Activated CD8-positive, alpha-beta memory T cell treated with anti-CD3 and anti-CD28 coated beads for 36 hours (primary cell): ENCODE results near the gene EHF. TPM values are rescaled to one million over a fixed set of nuclear protein-coding genes. Genes with fewer than 3 reads are reported as not detected.
"Not testable (repeated sequence)": the region's sequence is repeated elsewhere in the genome, so short reads cannot be mapped to it uniquely, and the experiment has no call there.

Experiments used
- CTCF ChIA-PET: fragments of 350-600 bp; sonication (Branson Sonifier 250); formaldehyde crosslinking; loops from one replicate; lab custom pipeline; 2021; ENCODE audit warnings: antibody characterized with exemption; lab: Charles Lee
- POLR2A ChIA-PET: fragments of 350-600 bp; sonication (Branson Sonifier 250); formaldehyde crosslinking; loops from one replicate; lab custom pipeline; 2021; ENCODE audit warnings: antibody characterized with exemption; lab: Charles Lee
- total RNA-seq, 2 experiments: library from RNA; stranded (reverse); gene quantifications; one replicate each; pipeline ENCODE4 v1.2.3, GENCODE V29; 2021

EHF gene
- not detected for total RNA-seq

GRCh38 chr11:34620820-34621792 lies at the start of gene EHF:
EHF (plus strand) TSS chr11:34621093; CDS start chr11:34642631, 21,538 bp downstream.
- POLR2A ChIA-PET = no interaction called here
- CTCF ChIA-PET = no interaction called here

- POLR2A ChIA-PET = no interaction called here
- CTCF ChIA-PET = no interaction called here
Measured at GRCh38 chr11:34573537-34573936, 47.4 kb upstream of the EHF start.

DNA sequence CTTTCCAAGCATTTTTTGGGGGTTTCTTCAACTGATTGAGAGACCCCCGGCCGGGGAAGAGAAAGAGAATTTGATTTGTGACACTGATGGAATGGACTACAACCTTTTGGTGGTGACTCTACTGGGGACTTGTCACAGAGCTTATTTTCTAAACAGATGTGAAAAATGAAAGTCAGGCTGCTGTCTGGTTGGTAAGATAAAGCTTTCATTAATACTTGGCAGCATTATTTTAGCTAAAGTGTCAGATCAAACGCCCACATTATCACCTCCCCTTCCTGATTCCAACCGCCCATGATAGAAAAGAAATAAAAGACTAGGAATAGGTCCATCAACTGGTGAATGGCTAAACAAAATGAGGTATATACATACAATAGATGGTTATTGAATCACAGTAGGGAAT lies 45.6 kb upstream of the EHF start:
- ChIA-PET CTCF (no interaction called here), POLR2A (no interaction called here)

DNA sequence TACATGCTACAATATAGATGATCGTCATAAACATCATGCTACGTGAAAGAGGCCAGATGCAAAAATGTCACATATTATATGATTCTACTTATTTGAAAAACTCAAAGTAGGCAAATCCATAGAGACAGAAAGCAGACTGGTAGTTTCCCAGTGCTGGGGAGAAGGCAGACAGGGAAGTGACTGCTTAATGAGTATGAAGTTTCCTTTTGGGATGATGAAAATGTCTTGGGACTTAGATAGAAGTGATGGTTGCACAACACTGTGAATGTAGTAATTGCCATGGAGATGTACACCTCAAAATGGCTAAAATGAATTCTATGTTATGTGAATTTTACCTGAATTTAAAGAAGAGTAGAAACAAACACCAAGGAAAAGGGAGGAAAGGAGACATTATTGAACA lies 45.2 kb upstream of the EHF start:
- ChIA-PET CTCF (no interaction called here), POLR2A (no interaction called here)

DNA sequence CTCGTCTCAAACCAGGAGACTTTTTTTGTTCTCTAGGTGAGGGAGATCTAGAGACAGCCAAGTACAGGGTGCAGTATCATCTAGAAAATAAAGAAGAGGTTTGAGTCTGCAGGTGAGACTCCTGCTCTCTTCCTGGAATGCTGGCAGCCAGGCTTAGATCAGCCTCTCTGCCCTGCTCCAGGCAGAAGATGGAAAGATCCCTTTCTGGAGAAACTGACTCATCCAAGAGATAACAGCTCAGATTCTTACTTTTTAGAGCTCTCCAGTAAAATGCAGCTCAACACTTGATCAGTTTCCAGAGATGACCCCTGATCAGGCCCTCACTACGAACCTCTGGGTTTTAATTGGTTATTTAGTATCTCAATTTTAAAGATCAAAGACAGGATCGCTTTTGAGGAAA lies 44.6 kb upstream of the EHF start:
- ChIA-PET POLR2A (no interaction called here), CTCF (no interaction called here)

DNA sequence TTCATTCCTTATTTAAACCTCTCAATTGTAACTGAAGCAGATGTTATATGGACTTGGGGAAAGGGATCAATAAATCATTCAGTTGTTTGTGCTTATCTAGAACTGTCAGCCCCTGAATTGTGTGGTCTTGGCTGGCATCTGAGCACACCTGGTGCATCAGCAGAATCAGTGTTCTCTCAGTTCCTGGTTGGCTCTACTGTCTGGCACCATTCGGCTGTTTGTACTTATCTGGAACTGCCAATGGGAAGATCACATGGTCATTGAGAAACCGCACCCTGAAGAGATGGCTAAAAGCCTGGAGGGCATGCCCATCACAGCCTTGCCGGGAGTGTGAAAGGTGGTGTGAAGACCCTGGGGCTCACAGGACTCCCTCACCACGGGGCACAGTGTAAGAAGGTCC lies 37.1 kb upstream of the EHF start:
- ChIA-PET CTCF (no interaction called here), POLR2A (no interaction called here)

- ChIA-PET CTCF (interaction anchor here (0.9 to 1.8 kb wide), 6 partner anchors 9 to 330 kb away, joined by 3 to 6 read pairs (median 4); partner anchors contain the start of gene APIP), POLR2A (no interaction called here)
Measured at GRCh38 chr11:34585304-34585734, 35.6 kb upstream of the EHF start.

DNA sequence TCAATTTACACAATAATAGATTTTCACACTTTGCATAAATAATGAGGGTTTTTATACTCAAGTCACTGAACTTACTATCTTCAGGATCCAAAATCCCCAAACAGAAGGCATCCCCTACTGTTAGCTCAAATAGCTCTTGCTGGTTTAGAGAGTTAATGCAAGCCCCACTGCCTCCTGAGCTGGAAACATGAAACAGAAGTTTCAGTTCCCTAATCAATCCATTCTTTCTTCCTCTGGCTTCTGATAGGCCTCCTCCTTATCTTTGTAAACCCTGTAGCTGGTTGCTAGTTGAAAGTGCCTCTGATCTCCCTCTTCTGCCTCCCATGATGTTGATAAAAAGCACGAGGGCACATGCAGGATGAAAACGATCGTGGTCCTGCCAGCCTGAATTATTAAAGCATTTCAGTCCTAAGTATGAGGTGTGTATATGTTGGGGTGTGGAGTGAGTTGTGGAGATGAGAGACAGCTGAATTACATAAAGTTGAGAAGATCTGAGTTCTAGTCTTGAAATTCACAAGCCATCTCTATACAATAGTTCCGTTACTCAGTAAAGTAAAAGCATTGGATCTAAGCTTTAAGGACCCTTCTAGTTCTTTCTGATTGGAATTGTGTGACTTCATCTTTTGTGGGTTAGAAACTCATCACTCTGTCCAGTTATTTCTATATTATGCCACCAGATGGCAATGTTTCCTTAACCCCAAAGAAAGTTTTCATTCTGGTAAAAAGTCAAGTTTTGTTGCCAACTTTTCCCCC lies 35.0 kb upstream of the EHF start:
- ChIA-PET CTCF (interaction anchor here (0.9 to 1.9 kb wide), 9 partner anchors 8 to 807 kb away, joined by 3 to 9 read pairs (median 4); partner anchors contain the start of gene APIP), POLR2A (no interaction called here)

DNA sequence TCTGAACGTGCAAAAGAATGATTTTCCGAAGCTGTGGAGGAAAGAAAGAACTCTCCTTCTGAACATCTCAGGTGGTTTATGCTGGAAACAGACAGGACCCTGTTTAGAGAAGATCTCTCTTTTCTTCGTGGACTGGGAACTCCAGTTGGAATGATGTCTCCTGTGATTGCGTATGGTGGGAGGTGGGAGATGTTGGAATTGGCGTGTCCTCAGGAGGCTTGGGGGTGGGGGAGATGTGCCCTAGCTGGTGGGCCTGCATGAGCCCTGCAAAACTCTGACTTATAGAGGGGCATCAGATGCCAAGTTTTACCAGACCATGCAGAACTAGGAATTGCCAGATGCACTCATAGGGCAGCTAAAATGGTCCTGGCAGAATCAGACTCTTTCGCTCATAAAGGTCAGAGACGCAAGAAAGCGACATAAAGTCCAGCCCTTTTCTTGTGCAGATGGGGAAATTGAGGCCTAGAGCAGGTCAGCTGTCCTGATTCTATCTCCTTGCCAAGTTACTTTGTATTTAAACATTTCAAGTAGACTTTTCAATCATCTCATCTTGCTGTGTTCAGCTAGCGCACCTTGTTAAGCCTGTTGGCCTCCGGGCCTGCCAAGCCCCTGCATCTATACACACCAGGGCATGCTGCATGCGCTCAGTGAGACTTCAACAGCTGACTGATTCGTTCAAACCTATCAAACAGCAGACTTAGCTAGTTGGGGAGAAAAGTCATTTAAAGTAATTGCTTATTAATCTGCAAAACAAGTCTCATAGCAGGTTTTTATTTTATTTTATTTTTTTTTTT lies 34.2 kb upstream of the EHF start:
- ChIA-PET POLR2A (no interaction called here), CTCF (interaction anchor here (0.9 to 1.9 kb wide), 9 partner anchors 8 to 806 kb away, joined by 3 to 9 read pairs (median 4); partner anchors contain the start of gene APIP)

DNA sequence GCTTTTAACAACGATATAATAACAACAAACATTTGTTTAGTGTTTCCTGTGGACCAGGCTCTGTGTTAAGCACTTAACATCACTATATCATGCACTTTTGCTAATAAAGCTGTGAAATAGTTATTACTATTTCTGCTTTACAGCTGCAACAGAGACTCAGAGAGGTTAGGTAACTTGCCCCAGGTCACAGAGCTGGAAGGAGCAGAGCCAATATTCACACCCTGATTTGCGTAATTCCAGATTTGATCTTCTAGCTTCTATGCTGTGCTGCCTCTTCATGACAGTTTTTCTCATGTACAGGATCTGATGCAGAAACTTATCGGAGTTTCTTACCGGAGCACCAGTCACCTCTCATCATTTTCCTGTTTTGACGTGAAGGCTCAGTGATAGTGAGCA lies 33.6 kb upstream of the EHF start:
- CTCF ChIA-PET = interaction anchor here (1.4 to 1.9 kb wide), 2 partner anchors 289 to 805 kb away, joined by 3 to 9 read pairs; no protein-coding TSS in a partner anchor
- POLR2A ChIA-PET = no interaction called here

GRCh38 chr11:34588023-34588422 lies 32.9 kb upstream of the EHF start:
- ChIA-PET POLR2A (no interaction called here), CTCF (no interaction called here)

GRCh38 chr11:34588701-34589100 lies 32.2 kb upstream of the EHF start:
- ChIA-PET POLR2A (no interaction called here), CTCF (no interaction called here)

DNA sequence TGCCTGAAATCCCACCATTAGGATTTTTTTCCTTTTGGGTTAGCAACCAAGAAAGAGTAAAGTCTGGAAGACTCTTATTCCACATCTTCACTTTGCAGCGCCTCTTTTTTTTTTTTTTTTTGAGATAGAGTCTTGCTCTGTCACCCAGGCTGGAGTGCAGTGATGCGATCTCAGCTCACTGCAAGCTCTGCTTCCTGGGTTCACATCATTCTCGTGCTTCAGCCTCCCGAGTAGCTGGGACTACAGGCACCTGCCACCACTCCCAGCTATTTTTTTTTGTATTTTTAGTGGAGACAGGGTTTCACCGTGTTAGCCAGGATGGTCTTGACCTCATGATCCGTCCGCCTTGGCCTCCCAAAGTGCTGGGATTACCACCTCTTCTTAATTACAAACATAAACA lies 31.7 kb upstream of the EHF start:
- CTCF ChIA-PET, POLR2A ChIA-PET: not testable (repeated sequence)

DNA sequence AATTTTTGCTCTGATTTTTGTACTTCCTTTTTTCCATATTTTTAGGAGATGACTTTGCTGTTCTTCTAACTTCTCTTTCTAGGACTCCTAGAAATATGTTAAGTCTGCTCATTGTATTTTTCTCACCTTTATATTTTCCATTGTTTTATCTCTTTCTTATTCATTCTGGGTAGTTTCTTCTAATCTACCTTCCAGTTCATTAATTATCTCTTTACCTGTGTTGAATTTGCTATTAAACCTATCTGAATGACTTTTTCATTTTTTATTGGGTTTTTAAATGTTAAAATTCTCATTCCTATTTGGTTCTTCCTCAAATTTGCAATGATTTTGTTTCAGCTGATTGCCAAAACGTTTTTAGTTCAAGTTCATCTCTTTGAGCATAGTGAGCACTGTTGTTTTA lies 27.8 kb upstream of the EHF start:
- POLR2A ChIA-PET = no interaction called here
- CTCF ChIA-PET = no interaction called here

- ChIA-PET CTCF (interaction anchor here (1.3 kb wide), 1 partner anchor 9 kb away, joined by 4 read pairs; no protein-coding TSS in a partner anchor), POLR2A (no interaction called here)
Measured at GRCh38 chr11:34594603-34595002, 26.3 kb upstream of the EHF start.

GRCh38 chr11:34595391-34595790 lies 25.5 kb upstream of the EHF start:
- CTCF ChIA-PET = no interaction called here
- POLR2A ChIA-PET = no interaction called here

DNA sequence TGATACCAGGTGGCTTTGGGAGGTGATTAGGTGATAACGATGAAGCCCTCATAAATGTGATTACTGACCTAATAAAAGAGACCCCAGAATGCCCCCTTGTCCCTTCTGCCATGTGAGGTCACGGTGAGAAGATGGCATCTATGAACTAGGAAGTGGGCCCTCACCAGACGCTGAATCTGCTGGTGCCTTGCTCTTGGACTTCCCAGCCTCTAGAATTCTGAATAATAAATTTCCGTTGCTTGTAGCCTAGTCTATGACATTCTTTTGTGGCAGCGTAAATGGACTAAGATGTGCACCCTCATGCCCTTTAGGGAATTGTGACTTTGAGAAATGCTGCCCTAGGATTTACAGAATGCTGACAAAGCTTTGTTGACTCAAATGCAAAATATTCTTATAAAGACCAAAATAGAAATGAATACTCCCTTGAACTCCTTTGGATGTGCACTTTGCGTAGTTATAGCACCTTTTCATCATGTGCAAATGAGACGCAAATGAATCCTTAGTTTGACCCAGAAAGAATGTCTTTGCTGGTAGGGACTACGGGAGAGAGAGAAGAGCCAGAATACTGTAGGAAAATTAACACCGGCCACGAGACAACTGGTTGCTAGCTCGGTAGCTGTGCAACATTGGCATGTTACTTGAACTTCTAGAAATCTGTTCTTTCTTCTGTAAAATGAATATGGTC lies 24.8 kb upstream of the EHF start:
- ChIA-PET POLR2A (no interaction called here), CTCF (no interaction called here)

GRCh38 chr11:34599406-34599945 lies 21.4 kb upstream of the EHF start:
- ChIA-PET POLR2A (no interaction called here), CTCF (no interaction called here)
